ENCODE data around the gene DCAF10. TPM values are rescaled to one million over a fixed set of nuclear protein-coding genes. Genes with fewer than 3 reads are reported as not detected.

Gene DCAF10
- total RNA-seq, 2 experiments from 2014 or later, result 7.2 to 7.5 TPM

- no peak for TF ChIP-seq CTCF (IDR thresholded peaks at IDR 0.05)
- H3K9me3 Mint-ChIP-seq, result no peaks in the 10 kb centered on the region
- Histone ChIP-seq H3K4me3 (ENCODE audit: low read length) (no peak overlapping the region), H3K4me1 (ENCODE audit: insufficient read depth, low read length) (no peaks in the 10 kb centered on the region), H3K36me3 (ENCODE audit: insufficient read depth, low read length) (no peaks in the 10 kb centered on the region), H3K27me3 (ENCODE audit: control insufficient read depth in 1 of 2, insufficient read depth in 2 of 2, low read length in 2 of 2) (no peaks in the 10 kb centered on the region), H3K9me3 (ENCODE audit: control insufficient read depth in 1 of 2, insufficient read depth in 1 of 2, low read length in 2 of 2) (no peaks in the 10 kb centered on the region), H3K27ac (ENCODE audit: low read depth in 1 of 2, low read length in 2 of 2) (no peak overlapping the region)
- H3K27me3 Mint-ChIP-seq, result peaks cover 5% of the 10 kb centered on the region
- no peak overlapping the region for H3K4me3 Mint-ChIP-seq
- CTCF ChIA-PET, result interaction anchor here (0.6 to 2.0 kb wide), 3 partner anchors 12 to 452 kb away, joined by 3 to 13 read pairs (median 9); no protein-coding TSS in a partner anchor
- ATAC-seq (ENCODE audit: poor library complexity) (no peak), DNase-seq (no peak)
- intact Hi-C loops (cut with DNase I, micrococcal nuclease), result loop anchor here (1.0 to 5.0 kb wide), 5 partner anchors 147 to 433 kb away; no protein-coding TSS in a partner anchor
- H3K27ac Mint-ChIP-seq, result no peak overlapping the region
- POLR2A ChIA-PET, result no interaction called here
- no peaks in the 10 kb centered on the region for H3K4me1 Mint-ChIP-seq (ENCODE audit: low read depth)
- no peaks in the 10 kb centered on the region for H3K36me3 Mint-ChIP-seq (ENCODE audit: low read depth)
Measured at GRCh38 chr9:37914701-37915358, 114.2 kb downstream of the DCAF10 start.

GRCh38 chr9:37915911-37916470 lies 115.4 kb downstream of the DCAF10 start:
- Histone ChIP-seq H3K27me3 (ENCODE audit: control insufficient read depth in 1 of 2, insufficient read depth in 2 of 2, low read length in 2 of 2) (no peaks in the 10 kb centered on the region), H3K4me1 (ENCODE audit: insufficient read depth, low read length) (no peaks in the 10 kb centered on the region), H3K27ac (ENCODE audit: low read depth in 1 of 2, low read length in 2 of 2) (no peak overlapping the region), H3K36me3 (ENCODE audit: insufficient read depth, low read length) (no peaks in the 10 kb centered on the region), H3K9me3 (ENCODE audit: control insufficient read depth in 1 of 2, insufficient read depth in 1 of 2, low read length in 2 of 2) (no peaks in the 10 kb centered on the region), H3K4me3 (ENCODE audit: low read length) (no peak overlapping the region)
- ChIA-PET POLR2A (no interaction called here), CTCF (no interaction called here)
- intact Hi-C loops (cut with DNase I, micrococcal nuclease), result no loop called here
- DNase-seq (no peak), ATAC-seq (ENCODE audit: poor library complexity) (no peak)
- no peak for TF ChIP-seq CTCF (IDR thresholded peaks at IDR 0.05)
- Mint-ChIP-seq H3K9me3 (no peaks in the 10 kb centered on the region), H3K27ac (no peak overlapping the region), H3K4me3 (no peak overlapping the region), H3K36me3 (ENCODE audit: low read depth) (no peaks in the 10 kb centered on the region), H3K27me3 (peaks cover 5% of the 10 kb centered on the region), H3K4me1 (ENCODE audit: low read depth) (no peaks in the 10 kb centered on the region)

- H3K27ac ChIP-seq (ENCODE audit: low read depth in 1 of 2, low read length in 2 of 2), result no peak overlapping the region
- H3K36me3 ChIP-seq (ENCODE audit: insufficient read depth, low read length), result no peaks in the 10 kb centered on the region
- TF ChIP-seq CTCF (IDR thresholded peaks at IDR 0.05), result no peak
- no peaks in the 10 kb centered on the region for H3K9me3 ChIP-seq (ENCODE audit: control insufficient read depth in 1 of 2, insufficient read depth in 1 of 2, low read length in 2 of 2)
- H3K36me3 Mint-ChIP-seq (ENCODE audit: low read depth), result no peaks in the 10 kb centered on the region
- H3K27me3 Mint-ChIP-seq, result peaks cover 5% of the 10 kb centered on the region
- intact Hi-C loops (cut with DNase I, micrococcal nuclease), result no loop called here
- no peaks in the 10 kb centered on the region for H3K4me1 ChIP-seq (ENCODE audit: insufficient read depth, low read length)
- no peaks in the 10 kb centered on the region for H3K27me3 ChIP-seq (ENCODE audit: control insufficient read depth in 1 of 2, insufficient read depth in 2 of 2, low read length in 2 of 2)
- H3K4me3 ChIP-seq (ENCODE audit: low read length), result no peak overlapping the region
- H3K9me3 Mint-ChIP-seq, result no peaks in the 10 kb centered on the region
- H3K4me1 Mint-ChIP-seq (ENCODE audit: low read depth), result no peaks in the 10 kb centered on the region
- H3K4me3 Mint-ChIP-seq, result no peak overlapping the region
- POLR2A ChIA-PET, result no interaction called here
- CTCF ChIA-PET, result no interaction called here
- DNase-seq, result no peak
- no peak overlapping the region for H3K27ac Mint-ChIP-seq
- no peak for ATAC-seq (ENCODE audit: poor library complexity)
Measured at GRCh38 chr9:37916471-37917312, 116.1 kb downstream of the DCAF10 start.

Other genes starting within 250 kb of the DCAF10 start
- gene FBXO10, start 224.4 kb upstream of the DCAF10 start, total RNA-seq, result 1 to 10 TPM in 1 of 2 experiments, under 1 TPM in 1; 0.81 to 2.3 TPM
- 10 to 100 TPM; 31.4 to 35.3 TPM for gene TOMM5, start 208.2 kb upstream of the DCAF10 start, total RNA-seq
- not detected for gene FRMPD1, start 149.8 kb upstream of the DCAF10 start, total RNA-seq
- gene TRMT10B, start 47.0 kb upstream of the DCAF10 start, total RNA-seq, result 1 to 10 TPM; 6.6 to 8.3 TPM
- 10 to 100 TPM; 42.9 to 44.2 TPM for gene EXOSC3, start 15.7 kb upstream of the DCAF10 start, total RNA-seq
- 10 to 100 TPM; 13.3 to 13.8 TPM for gene SLC25A51, start 103.3 kb downstream of the DCAF10 start, total RNA-seq